Skeletal muscle tissue (tissue), 4 donors: ENCODE measurements around the gene PLIN4. TPM values are rescaled to one million over a fixed set of nuclear protein-coding genes. Genes with fewer than 3 reads are reported as not detected.

Source experiments
- H3K27ac ChIP-seq: one replicate; pipeline ENCODE4 v1.7.0; 2013; ENCODE audit warnings: mild to moderate bottlenecking, low read depth, low read length, inconsistent platforms
- H3K27me3 ChIP-seq, 3 donors: one replicate each; pipeline ENCODE4 v1.7.0; 2013; ENCODE audit warnings: low read length in 3 of 3; ENCODE audit not compliant: control insufficient read depth in 3 of 3, insufficient read depth in 3 of 3
- H3K36me3 ChIP-seq, 3 donors: one replicate each; pipeline ENCODE4 v1.7.0; 2013; ENCODE audit warnings: low read length in 3 of 3; ENCODE audit not compliant: control insufficient read depth in 3 of 3, insufficient read depth in 3 of 3
- H3K4me1 ChIP-seq, 3 donors: one replicate each; pipeline ENCODE4 v1.7.0; 2013; ENCODE audit warnings: low read length in 3 of 3, mild to moderate bottlenecking in 3 of 3; ENCODE audit not compliant: control insufficient read depth in 3 of 3, insufficient read depth in 3 of 3
- H3K4me3 ChIP-seq, 3 donors: one replicate each; pipeline ENCODE4 v1.7.0; 2013; ENCODE audit warnings: low read length in 3 of 3
- H3K9ac ChIP-seq, 3 donors: one replicate each; pipeline ENCODE4 v1.7.0; 2013; ENCODE audit warnings: low read length in 3 of 3, mild to moderate bottlenecking in 3 of 3, moderate library complexity in 2 of 3, low read depth in 1 of 3
- H3K9me3 ChIP-seq, 3 donors: one replicate each; pipeline ENCODE4 v1.7.0; 2013; ENCODE audit warnings: low read length in 3 of 3; ENCODE audit not compliant: control insufficient read depth in 3 of 3
- total RNA-seq: library from RNA; depleted of rRNA; stranded (reverse); fragments of >200 nt; gene quantifications from one replicate; pipeline ENCODE4 v1.2.3, GENCODE V29; 2014
- donor health status: Osteomylitis.

Gene PLIN4
- total RNA-seq, 1 donor from 2014 or later: 15.7 TPM

DNA sequence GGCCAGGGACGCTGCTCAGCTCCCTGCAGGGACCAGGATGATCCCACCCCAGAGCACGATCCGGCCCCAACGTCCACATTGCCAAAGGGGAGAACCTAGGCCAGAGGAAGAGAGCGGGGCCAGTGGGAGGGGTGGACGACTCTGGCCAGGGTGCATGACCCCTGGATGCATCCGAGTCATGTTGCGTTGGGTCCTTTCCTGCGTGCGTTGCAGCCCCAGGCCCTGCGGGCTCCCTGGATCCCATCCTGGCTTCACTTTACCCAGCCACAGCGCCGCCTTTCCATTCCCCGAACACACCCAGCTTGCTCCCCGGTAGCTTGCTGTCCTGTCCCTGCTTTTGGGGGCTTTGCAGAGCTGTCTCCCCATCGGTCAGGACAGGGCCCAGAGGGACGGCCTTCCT is 10.5 kb downstream of the PLIN4 start:
- H3K27me3 ChIP-seq: no peaks in the 10 kb centered on the region
- H3K4me3 ChIP-seq: no peak overlapping the region
- peaks cover 40 to 60% (median 51%) of the 10 kb centered on the region in 3 donors for H3K36me3 ChIP-seq
- no peak overlapping the region for H3K27ac ChIP-seq
- peaks cover 33 to 80% (median 60%) of the 10 kb centered on the region in 3 donors for H3K4me1 ChIP-seq
- H3K9ac ChIP-seq: peak overlapping the region in 1 of 3 donors; percentile 25
- no peaks in the 10 kb centered on the region for H3K9me3 ChIP-seq

DNA sequence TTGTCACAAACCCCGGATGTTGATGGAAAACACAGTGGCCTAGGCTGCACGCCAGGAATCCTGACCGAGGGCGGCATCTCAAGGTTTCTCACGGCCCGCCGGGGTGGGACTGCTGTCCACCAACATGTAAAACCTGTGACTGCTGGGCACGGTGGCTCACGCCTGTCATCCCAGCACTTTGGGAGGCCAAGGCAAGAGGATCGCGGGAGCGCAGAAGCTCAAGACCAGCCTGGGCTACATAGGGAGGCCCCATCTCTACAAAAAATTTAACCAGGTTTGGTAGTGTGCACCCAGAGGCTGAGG is 11.2 kb downstream of the PLIN4 start:
- no peak overlapping the region for H3K27ac ChIP-seq
- H3K9ac ChIP-seq: peak overlapping the region in 1 of 3 donors; percentile 25
- H3K36me3 ChIP-seq: peaks cover 44 to 63% (median 55%) of the 10 kb centered on the region in 3 donors
- H3K4me3 ChIP-seq: no peak overlapping the region
- H3K9me3 ChIP-seq: no peaks in the 10 kb centered on the region
- peaks cover 26 to 79% (median 54%) of the 10 kb centered on the region in 3 donors for H3K4me1 ChIP-seq
- no peaks in the 10 kb centered on the region for H3K27me3 ChIP-seq

DNA sequence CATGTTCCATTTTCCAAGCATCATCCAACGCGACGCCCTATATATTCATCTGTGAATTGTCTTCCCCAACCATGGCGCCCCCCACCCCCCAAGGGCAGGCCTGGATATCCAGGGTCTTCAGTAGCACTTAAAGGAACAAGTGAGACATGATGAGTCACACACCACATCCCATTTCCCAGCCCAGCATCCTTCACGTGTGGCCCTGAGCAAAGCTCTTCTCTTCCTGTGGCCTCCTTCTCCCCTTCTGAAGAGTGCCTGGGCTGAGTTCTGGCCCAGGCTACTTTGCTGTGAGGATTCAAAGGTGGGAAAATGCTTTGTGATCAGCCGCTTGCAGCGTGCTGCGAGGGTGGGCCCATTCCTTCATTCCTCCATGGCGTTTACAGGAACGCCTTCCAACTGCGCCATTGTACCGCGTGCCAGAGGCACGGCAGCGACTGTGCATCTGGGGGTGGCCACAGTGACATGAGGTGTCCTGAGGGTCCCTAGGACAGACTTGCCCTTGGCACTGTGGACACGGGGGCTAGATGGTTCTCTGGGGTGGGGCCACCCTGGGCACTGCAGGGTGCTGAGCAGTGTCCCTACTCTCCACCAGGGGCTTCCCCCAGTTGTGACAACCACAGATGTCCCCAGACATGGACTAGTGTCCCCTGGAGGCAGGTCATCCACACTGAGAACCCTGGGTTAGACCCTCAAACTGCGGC is 11.7 kb downstream of the PLIN4 start:
- Histone ChIP-seq H3K36me3 (peaks cover 48 to 59% (median 55%) of the 10 kb centered on the region in 3 donors), H3K9ac (peak overlapping the region in 1 of 3 donors; percentile 33), H3K4me1 (peaks cover 21 to 74% (median 49%) of the 10 kb centered on the region in 3 donors), H3K27me3 (no peaks in the 10 kb centered on the region), H3K9me3 (no peaks in the 10 kb centered on the region), H3K27ac (no peak overlapping the region), H3K4me3 (no peak overlapping the region)

DNA sequence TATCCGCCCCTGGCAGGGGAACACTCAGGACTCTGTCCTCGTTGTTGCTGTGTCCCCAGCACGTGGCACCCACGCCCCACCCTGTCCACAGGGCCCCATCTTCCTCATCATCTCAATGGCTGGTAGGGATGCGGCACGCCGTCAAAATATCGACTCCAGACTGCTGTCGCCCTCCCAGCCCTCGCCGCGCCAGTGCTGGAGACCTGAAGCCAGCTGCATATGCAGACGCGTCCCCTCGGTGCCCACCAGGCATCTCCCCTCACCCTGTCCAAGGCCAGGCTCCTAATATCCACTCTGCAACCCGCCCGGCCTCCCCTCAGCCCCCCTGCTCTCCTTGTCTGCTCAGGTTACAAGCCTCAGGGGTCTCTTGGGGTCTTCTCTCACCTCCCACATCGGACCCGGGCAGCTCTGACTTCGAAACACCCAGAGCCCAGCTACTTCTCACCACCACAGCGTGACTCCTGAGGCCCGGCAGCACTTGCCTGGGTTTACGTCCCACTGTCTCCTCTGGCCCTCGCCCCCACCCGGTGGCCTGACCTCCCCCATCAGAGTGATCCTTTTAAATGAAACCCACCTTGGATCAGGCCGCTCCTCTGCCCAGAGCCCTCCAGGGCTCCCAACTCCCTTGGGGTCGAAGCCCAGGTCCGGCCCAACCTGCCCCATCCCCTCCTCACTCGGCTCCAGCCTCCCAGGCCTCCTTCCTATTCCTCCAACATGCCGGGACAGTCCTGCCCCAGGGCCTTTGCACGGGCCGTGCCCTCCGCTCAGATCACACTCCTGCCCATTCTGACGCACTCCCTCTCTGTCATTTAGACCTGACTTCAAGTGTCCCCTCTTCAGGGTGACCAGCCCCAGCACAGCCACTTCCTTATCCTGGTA is 12.5 kb downstream of the PLIN4 start:
- no peaks in the 10 kb centered on the region for H3K27me3 ChIP-seq
- H3K27ac ChIP-seq: peak overlapping the region; percentile 40
- H3K9me3 ChIP-seq: no peaks in the 10 kb centered on the region
- H3K4me1 ChIP-seq: peaks cover 16 to 66% (median 41%) of the 10 kb centered on the region in 3 donors
- H3K9ac ChIP-seq: peak overlapping the region in 1 of 3 donors; percentile 68
- peaks cover 55 to 63% (median 61%) of the 10 kb centered on the region in 3 donors for H3K36me3 ChIP-seq
- H3K4me3 ChIP-seq: peak overlapping the region in 1 of 3 donors; percentile 9

DNA sequence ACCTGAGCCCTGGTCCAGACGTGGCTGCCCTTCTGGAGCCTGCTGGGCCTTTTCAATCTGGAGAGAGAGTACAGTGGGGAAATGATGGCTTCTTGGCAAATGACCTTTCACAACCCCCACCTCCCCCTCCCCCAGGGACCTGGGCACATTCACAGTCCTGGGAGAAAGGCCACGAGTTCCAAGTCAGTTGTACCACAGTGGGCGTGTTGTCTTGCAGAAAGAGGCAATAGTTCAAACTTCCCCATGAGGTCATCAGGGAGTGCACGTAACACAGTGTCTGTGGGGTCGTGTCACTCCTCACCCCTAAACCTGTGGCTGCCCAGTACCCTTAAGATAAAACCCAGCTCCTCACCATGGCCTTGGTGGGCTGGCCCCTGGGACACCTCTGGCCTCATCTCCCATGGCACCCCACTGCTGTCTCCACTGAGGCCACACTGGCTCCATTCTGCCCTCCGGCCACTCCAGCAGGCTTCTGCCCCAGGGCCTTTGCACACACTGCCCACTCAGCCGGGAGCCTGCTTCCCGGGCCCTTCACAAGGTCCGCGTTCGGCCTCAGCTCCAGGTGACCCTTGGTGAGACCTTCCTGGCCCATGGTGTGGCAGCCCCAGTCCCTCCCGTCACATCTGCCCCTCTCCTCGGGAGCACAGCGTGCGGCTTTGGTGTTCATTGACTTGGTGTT is 13.3 kb downstream of the PLIN4 start:
- peak overlapping the region in 1 of 3 donors; percentile 68 for H3K9ac ChIP-seq
- H3K27ac ChIP-seq: peak overlapping the region; percentile 40
- H3K4me3 ChIP-seq: peak overlapping the region in 1 of 3 donors; percentile 9
- no peaks in the 10 kb centered on the region for H3K9me3 ChIP-seq
- H3K27me3 ChIP-seq: no peaks in the 10 kb centered on the region
- H3K4me1 ChIP-seq: peaks cover 16 to 60% (median 35%) of the 10 kb centered on the region in 3 donors
- peaks cover 56 to 63% (median 61%) of the 10 kb centered on the region in 3 donors for H3K36me3 ChIP-seq

DNA sequence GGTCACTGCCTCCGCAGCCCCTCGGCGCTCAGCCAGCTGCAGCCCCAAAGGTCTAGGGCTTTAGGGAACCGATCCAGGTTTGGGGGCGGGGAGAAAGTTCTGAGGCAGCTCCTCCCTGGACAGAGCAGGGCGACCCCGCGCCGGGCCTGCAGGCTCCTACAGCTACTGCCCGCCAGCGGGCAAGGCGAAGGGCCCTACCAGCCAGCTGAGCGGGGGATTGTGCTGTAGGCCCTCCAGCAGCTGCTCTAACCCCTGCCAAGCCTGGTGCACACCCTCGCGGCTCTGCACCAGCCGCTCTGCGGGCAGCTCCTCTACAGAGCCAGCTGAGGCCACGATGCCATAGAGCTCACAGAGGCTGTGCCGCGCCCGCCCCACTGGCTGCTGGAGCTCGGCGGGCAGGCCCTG is 14.0 kb downstream of the PLIN4 start:
- peak overlapping the region; percentile 40 for H3K27ac ChIP-seq
- H3K4me3 ChIP-seq: no peak overlapping the region
- H3K9me3 ChIP-seq: no peaks in the 10 kb centered on the region
- peak overlapping the region in 1 of 3 donors; percentile 68 for H3K9ac ChIP-seq
- H3K4me1 ChIP-seq: peaks cover 16 to 60% (median 35%) of the 10 kb centered on the region in 3 donors
- no peaks in the 10 kb centered on the region for H3K27me3 ChIP-seq
- peaks cover 56 to 63% (median 61%) of the 10 kb centered on the region in 3 donors for H3K36me3 ChIP-seq

DNA sequence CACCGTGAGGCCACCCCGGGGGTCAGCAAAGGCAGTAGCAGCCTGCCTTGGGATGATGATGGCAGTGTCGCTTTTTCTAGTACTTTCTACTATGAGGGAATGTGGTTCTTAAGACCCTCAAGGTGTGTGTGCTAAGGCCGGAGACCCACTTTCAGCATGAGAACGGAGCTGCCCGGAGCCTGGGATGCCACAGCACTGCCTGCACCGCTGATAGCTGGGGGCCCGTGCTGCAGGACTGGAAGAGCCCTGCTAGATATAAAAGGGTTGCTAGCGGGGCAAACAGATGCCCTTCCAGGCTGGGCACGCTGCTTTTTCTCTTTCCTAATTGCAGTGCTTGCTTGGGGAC is 14.5 kb downstream of the PLIN4 start:
- Histone ChIP-seq H3K4me3 (no peak overlapping the region), H3K4me1 (peaks cover 16 to 59% (median 34%) of the 10 kb centered on the region in 3 donors), H3K36me3 (peaks cover 57 to 64% (median 61%) of the 10 kb centered on the region in 3 donors), H3K27ac (no peak overlapping the region), H3K9ac (peak overlapping the region in 1 of 3 donors; percentile 25), H3K27me3 (no peaks in the 10 kb centered on the region), H3K9me3 (no peaks in the 10 kb centered on the region)

DNA sequence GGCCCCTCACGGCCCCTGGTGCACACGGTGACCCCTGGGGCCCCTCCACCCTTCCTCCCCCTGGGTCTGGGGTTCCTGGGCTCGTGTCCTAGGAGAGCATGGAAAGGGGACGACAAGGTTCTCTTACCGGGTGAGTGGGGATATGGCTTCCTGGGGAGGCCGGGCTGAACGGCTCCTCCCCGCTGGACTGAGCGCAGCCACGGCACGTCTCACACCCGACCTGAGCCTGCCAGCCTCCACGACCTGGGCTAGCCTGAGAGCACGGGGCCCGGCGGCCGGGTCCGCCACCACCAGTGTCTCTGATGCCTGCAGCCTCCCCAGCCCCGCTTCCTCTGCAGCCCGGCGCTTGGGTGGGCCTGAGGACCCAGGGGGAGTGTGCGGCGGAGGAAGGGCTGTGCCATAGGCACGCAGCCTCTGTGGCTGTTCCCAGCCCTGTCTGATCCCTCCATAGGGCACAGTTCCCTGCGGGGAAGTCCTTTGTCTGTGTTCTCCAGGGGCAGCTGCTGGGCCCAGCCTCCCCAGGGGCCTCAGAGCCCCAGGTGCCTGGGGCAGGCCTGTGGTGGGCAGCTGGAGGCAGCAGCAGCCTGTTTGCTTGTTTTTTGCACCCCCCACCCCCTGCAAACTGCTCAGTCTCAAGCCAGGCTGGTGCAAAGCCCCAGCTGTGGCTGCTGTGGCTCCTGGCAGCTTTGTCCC is 15.0 kb downstream of the PLIN4 start:
- Histone ChIP-seq H3K9ac (peak overlapping the region in 1 of 3 donors; percentile 25), H3K9me3 (no peaks in the 10 kb centered on the region), H3K27ac (no peak overlapping the region), H3K4me1 (peaks cover 16 to 55% (median 31%) of the 10 kb centered on the region in 3 donors), H3K27me3 (no peaks in the 10 kb centered on the region), H3K36me3 (peaks cover 56 to 66% (median 62%) of the 10 kb centered on the region in 3 donors), H3K4me3 (no peak overlapping the region)

DNA sequence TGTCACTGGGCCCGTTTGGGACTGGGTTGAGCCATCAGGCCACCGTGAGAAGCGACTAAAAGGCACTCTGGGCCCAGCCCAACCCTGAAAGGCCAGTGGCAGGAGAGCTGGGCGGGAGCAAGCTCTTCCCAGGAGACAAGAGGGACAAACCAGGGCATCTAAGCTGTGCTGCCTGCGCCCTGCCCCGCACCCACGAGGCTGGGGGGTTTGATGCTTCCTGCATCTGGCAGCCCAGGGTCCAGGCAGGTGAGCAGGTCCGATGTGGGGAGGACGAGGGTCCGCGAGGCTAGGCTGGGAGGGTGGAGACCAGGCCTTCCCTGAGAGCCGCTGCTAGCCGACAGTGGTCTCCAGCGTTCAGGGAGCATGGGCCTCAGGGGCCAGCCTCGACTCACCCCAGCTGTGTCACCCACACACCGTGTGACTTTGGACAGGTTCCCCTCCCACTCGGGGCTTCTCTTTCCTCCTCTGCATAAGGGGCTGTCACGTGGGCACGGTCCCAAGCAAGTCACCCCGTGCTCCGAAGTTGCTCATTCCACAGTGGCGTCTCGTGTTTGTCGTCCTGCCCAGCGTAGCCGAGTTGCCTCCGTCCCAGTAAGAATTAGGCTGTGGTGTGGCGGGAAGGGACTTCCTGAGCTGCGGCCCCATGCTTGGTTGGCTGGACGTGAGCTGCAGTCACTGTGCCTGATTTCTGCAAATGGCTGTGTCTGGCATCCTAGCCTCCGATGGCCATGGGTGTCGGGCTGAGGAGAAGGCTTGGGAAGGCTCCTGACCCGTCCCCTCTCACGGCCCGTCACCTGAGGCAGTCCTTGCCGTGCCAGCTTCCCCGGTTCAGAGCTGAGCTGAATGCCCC is 15.8 kb downstream of the PLIN4 start:
- Histone ChIP-seq H3K4me3 (no peak overlapping the region), H3K27ac (no peak overlapping the region), H3K36me3 (peaks cover 55 to 66% (median 60%) of the 10 kb centered on the region in 3 donors), H3K9ac (no peak overlapping the region), H3K4me1 (peaks cover 13 to 48% (median 26%) of the 10 kb centered on the region in 3 donors), H3K9me3 (no peaks in the 10 kb centered on the region), H3K27me3 (no peaks in the 10 kb centered on the region)
